Mammary epithelial cell (primary cell): ENCODE results near the gene ANKZF1.

Experiments
- EZH2 ChIP-seq: IDR thresholded peaks from 2 replicates; pipeline ENCODE4 v1.6.1; 2012; ENCODE audit warnings: low read length, inconsistent platforms, borderline replicate concordance
- TF ChIP-seq, protein P1 (sequence below), 2 donors: IDR thresholded peaks in 1 of 2; conservative IDR thresholded peaks in 1 of 2; 2 replicates each; pipeline ENCODE4 v1.5.1; 2011 to 2012; ENCODE audit warnings: inconsistent platforms in 2 of 2, low read length in 2 of 2, mild to moderate bottlenecking in 2 of 2, control low read depth in 1 of 2, low read depth in 1 of 2; ENCODE audit not compliant: insufficient read depth in 1 of 2; ENCODE audit errors: extremely low read depth in 1 of 2

DNA sequence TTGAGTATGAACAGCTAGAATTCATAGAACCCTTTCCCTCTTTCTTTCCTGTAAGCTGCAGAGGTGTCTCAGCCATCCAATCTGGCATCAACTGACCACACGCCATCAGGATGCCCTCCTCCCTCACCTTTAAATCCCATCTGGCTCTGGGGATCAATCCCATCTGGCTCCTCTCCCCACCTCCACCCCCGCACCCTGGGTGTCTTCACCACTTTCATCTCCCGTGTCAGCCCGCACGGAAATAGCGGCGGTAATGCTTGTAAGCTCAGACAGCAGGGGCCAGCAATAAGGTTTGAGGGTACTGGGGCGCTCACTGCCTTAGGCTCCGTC, 22.9 kb downstream of the ANKZF1 start:
- TF ChIP-seq EZH2, result no peak
- TF ChIP-seq, protein P1, sequence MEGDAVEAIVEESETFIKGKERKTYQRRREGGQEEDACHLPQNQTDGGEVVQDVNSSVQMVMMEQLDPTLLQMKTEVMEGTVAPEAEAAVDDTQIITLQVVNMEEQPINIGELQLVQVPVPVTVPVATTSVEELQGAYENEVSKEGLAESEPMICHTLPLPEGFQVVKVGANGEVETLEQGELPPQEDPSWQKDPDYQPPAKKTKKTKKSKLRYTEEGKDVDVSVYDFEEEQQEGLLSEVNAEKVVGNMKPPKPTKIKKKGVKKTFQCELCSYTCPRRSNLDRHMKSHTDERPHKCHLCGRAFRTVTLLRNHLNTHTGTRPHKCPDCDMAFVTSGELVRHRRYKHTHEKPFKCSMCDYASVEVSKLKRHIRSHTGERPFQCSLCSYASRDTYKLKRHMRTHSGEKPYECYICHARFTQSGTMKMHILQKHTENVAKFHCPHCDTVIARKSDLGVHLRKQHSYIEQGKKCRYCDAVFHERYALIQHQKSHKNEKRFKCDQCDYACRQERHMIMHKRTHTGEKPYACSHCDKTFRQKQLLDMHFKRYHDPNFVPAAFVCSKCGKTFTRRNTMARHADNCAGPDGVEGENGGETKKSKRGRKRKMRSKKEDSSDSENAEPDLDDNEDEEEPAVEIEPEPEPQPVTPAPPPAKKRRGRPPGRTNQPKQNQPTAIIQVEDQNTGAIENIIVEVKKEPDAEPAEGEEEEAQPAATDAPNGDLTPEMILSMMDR (conservative IDR thresholded peaks at IDR 0.05 in 1 of 2, IDR thresholded peaks at IDR 0.05 in 1 of 2; ENCODE audit: extremely low read depth in 1 of 2, insufficient read depth in 1 of 2, low read depth in 1 of 2, low read length in 2 of 2), result no peak
